Hematopoietic multipotent progenitor cell treated with erythropoietin and hydrocortisone succinate and interleukin-3 and kit ligand, for 17 days (in vitro differentiated cells): ENCODE results near the gene CYB5R3.

Experiments used
- DNase-seq: peaks from one replicate; pipeline ENCODE4 v3.0.0-alpha.2; 2015; ENCODE audit warnings: low spot score

CYB5R3 gene

DNA sequence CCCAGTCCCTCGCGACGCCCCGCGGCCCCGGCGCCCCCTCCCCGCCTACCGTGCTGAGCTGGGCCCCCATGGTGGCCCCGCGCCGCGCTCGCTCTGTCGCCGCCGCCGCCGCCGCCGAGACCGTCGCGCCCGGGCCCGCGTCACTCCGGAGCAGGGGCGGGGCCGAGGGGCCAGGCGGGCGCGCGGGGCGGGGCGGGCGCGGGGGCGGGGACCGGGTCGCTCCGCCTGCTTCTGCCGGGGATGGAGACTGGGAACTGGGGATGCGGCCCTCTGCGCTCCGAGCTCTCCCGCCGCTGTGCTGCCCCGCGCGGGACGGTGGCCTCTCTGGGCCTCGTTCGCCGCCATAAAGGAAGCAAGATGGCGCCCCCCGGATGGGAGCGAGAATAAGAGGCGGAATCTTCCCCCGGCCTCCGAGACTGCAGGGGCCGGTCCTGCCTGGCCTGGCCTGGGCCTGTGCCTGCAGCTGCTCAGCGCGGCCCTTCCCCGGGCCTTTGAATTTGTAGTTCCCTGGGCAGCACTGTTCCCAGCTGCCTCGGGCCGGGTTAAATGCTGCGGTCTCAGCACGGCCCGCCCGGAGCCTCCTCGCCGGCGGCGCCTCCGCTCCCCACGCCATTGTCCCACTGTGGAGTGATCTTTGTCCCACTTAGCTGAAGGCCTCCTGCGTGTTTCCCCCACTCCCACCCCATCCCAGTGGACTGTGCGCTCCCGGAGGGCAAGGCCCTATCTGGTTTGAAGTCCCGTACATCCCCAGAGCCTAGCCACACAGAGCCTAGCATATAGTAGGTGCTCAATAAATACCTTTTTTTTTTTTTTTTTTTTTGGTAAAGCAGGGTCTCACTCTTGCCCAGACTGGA is at the start of gene CYB5R3:
CYB5R3 (minus strand) TSS at position 147 of the 854 bp plus-strand sequence; CDS start at position 70, 77 bp downstream.
- DNase-seq = peak; percentile 83

DNA sequence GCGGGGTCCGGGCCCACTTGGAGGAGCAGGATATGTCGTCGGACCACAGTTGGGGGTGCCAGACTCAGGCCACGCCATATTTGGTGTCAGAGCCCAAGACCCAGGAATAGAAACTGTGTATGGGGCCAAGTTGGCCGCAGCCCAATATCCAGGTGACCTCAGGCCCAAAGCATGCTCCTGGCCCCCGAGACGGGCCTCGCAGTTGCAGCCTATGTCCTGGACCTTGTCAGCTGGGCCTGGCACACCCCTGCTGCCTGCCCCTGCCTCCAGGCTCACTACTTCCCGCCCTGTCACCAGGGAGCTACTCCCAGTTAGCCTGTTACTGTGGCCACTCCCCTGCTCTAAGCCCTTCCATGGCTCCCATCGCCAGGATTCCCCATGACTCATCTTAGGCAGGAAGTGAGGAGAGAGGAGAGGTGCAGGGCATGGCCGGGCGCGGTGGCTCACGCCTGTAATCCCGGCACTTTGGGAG is 48.4 kb upstream of the CYB5R3 start:
- no peak for DNase-seq

DNA sequence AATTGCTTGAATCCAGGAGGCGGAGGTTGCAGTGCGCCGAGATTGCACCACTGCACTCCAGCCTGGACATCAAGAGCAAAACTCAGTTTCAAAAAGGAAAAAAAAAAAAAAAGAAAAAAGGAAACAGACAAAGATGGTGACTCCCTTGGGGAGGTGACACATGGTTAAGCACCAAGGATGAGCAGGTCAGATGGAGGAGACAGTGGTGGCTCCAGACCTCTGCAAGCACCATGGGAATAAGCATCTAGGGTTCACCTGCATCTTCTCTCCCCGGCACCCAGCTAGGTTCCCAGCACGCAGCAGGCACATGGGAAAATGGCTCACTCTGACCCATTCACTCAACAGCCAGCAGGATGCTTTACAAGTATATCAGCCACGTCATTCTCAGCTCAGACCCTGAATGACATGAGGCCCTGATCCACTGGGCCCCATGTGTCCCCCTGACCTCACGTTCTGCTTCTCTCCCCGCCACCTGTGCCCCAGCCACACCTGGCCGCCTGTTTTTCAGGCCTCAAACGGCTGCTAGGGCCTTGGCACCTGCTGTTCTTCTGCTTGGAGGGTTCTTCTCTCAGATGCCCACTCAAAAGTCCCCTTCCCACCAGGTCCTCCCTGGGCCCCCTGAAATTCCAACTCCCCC is 47.3 kb upstream of the CYB5R3 start:
- DNase-seq = no peak

DNA sequence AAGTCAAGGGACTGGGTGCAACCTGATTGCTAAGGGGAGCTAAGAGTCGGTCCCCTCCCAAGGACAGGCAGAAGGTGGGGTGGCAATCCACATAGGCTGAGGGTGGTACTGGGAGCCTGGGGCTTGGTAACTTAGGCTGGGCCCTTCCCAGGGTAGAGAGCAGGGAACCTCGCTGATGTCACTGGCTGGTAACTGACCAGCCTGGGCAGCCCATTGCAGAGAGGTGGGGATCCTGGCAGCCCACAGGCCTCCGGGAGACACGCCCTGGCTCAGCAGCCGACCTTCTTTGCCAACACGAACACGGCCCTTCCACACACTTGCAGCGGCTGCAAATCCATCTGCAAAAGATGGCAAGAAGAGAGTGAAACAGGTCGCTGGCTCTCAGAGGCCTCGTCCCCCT is 46.1 kb upstream of the CYB5R3 start:
- no peak for DNase-seq

DNA sequence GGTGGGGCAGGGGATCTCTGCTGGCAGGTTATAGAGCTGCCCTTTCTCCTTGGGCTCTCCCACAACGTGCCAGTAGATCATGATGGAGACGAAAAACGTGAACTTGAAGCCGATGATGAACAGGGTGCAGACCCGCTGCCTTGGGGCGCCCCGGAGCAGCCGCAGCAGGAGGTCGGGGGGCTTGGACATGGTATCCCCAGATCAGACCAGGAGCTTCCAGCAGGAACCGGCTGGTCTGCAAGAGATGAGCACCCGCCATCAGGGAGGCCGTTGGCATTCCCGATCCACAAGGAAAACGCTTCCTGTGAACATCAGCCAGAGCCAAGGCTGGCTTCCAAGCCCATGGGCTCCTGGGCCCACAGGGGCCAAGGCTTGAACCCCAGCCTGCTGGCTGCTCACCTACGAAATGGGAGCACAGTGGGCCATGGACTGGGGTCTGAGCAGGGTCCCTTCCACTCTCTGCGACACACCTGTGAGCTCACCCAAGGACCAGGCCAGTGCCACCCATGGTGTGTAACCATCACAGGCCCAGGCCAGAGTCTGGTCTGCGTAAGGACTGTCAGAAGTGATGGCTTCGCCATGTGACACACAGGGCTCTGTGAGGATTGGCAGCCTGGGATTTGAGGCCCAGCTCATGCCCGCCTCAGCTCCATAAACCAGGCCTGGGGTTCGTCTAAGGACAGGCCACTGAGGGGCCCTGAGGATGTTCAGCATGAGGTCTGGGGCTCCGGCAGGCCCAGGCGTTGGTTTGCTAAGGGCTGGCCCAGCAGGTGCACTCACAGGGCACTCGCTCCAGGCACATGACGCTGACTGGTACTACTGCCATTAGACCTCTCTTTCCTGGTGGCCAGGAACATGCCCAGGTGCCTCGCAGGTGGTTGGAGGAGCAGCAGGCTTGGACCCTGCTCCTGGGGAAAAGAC is 44.8 kb upstream of the CYB5R3 start:
- DNase-seq = no peak

DNA sequence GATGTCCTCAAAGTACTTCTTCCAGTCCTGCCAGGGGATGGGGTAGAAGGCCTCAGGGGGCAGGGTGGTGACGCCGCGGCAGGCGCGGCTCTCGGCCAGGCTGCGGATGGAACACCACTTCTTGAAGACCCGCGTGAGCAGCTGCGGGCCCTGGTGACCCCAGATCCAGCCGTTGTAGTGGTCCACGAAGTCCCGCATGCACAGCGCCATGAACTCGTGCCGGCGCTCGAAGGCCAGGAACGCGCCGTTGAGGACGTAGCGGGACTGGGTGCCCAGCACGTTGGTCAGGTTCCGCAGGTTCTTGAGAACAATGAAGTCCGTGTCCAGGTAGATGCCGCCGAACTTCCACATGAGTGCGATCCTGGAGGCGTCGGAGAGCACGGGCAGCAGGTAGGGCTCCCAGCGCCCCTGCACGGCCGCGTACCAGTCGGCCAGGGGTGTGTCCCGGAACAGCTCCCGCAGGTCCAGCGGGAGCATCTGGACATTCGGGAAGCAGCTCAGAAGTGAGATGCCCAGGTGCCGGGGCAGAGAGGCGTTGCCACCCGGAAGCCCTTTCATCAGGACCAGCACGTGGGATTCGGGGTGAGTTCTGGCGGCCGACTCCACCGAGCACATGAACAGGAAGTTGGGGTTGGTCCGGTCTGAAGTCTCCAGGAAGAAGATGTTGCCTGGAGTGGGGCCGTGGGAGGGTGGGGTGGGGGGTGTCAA is 44.0 kb upstream of the CYB5R3 start:
- no peak for DNase-seq

DNA sequence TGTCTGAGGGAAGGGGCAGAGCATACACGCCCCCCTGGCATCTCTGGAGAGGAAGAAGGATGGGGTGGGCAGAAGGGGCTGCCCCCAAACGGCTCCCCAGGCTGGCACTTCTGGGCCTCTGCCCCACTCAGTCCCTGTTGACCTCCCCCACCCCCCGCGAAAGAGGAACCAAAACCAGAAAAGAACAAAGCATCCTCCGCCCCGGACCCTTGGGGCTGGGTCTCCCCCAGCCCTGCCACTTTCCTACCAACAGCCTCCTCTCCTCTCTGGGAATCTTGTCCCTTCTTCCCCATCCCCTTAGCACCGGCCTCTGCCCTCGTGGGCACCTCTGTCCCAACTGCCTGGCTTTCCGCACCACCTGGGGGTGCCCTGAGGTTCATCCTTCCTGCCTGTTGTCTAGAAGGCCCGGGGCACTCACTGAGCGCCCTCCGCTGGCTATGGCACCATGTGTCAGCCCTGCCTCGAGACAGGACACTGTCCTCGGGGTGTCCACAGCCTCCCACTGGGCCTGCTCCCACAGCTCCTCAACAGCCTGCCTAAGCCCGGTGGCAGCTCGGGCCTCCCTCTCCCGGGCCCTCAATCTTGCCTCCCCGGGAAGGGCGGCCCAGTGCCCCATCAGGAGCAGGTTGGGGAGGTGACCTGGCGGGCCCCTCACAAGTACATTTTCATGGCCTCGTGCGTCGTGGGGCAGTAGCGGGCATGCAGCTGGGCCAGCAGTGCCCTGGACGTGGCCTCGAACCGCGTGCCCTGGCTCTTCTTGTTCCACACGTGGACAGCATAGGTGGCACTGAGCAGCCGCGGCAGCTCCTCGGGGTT is 43.3 kb upstream of the CYB5R3 start:
- DNase-seq = no peak

DNA sequence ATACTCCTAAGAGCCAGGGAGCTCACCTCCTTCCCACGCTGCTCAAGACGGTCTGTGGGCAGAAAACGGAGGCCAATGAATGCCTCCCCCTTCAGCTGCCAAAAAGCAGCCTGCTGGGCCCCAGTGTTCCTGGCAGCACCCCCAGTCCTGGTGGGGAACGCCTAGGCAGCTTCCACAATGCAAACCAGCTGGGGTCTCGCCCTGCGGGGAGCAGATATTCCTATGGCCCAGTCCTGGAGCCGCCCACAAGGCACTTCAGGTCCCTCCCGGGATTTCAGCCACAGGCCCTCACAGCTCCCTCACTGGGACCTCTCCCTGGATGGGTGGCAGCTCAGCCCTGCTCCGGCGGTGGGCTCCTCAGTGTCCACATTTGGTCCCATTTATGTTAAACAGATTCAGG is 42.2 kb upstream of the CYB5R3 start:
- no peak for DNase-seq

DNA sequence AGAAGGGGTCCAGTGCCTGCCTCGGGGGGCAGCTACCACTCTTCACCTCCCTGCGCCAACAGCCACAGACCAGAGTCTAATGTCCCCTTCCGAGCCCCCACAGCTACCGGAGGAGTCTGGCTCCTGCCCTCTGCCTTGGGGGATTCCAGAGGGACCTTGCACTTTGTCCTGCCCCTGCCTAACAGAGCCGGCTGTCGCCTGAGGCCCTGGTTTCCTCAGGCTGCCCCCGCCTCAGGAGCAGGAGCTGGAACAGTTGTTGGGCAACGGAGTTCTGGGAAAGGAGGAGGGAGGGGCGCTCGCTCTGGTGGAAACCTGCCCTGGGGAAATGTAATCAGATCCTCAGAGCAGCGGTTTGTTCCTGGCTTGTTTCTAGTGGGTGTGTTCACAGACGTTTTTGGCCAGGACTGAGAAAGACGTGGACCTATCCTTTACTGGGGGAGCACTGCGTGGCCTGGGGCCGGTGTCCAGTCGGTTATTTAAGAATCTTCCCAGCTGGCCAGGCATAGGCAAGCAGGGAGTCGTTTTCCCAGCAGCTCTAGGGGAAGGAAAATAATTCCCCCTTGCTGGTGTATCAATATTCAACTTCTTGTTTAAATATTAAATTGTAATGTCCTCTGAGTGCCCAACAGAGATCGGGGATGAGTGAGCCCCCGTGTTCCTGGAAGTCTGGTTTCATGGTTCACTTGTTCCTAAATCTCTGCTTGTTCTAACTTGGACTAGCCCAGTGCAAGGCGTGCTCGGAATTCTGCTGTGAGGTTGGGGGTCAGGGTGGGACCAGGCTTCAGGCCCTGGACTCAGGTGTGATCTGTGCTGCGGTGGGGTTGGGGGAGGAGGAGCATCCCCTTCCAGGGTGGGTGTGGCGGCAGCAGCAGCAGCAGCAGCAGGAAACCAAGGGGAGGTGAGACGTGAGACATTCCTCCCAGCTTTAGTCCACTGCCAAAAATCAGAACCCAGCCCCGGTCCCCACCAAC is 39.3 kb upstream of the CYB5R3 start:
- no peak for DNase-seq

DNA sequence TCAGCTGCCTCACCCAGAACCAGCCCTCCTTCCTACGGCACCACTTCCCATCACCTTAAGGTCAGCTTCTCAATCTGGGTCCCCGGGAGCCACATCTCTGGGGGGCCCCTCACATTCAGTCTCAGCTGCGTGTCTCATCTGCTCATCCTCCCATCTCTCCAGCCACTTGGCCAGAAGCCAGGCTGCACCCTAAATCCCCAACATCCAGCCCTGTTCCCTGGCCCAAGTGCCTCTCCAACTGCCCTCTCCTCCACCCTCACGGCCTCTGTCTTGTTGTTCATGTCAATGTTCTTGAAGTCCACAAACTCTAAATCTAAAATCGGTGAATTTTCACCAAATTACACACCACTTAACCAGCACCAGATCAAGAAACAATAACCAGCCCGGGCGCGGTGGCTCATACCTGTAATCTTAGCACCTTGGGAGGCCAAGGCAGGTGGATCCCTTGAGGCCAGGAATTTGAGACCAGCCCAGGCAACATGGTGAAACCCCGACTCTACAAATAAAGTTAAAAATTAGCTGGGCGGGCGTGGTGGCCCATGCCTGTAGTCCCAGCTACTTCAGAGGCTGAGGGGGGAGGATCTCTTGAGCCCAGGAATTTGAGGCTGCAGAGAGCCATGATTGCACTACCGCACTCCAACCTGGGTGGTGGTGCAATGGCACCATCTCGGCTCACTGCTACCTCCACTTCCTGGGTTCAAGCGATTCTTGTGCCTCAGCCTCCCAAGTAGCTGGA is 37.7 kb upstream of the CYB5R3 start:
- DNase-seq = no peak

DNA sequence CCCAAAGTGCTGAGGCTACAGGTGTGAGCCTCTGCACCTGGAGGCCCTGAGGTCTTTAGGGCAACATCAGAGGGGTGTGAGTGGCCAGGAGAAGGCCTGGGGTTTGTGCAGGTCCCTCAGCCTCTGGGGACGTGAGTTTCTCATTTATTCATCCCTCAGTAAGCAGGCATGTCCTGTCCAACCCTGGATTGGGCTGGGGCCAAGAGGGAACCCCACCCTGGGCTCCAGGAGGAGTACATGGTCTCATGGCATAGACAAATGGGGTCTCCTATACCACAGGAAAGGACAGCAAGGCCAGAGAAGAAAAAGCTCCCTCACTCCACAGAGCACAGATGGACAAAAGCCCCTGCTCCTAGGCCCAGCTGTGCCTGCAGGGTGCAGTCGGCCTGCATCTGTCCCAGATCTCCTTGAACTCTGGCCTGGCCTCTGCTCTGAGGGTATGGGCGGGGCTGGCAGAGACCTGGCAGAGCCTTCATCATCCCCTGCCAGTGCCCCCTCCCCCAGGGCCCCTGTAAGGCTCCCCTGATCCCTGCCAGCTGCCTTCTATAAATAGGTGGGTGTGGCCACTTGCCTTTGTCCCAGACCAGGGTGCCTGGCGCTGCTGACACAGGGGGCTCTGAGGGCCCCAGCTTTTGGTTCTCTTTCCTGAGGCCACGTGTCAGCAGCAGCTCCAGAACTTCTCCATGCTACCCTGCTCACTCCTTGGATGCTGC is 36.9 kb upstream of the CYB5R3 start:
- no peak for DNase-seq

DNA sequence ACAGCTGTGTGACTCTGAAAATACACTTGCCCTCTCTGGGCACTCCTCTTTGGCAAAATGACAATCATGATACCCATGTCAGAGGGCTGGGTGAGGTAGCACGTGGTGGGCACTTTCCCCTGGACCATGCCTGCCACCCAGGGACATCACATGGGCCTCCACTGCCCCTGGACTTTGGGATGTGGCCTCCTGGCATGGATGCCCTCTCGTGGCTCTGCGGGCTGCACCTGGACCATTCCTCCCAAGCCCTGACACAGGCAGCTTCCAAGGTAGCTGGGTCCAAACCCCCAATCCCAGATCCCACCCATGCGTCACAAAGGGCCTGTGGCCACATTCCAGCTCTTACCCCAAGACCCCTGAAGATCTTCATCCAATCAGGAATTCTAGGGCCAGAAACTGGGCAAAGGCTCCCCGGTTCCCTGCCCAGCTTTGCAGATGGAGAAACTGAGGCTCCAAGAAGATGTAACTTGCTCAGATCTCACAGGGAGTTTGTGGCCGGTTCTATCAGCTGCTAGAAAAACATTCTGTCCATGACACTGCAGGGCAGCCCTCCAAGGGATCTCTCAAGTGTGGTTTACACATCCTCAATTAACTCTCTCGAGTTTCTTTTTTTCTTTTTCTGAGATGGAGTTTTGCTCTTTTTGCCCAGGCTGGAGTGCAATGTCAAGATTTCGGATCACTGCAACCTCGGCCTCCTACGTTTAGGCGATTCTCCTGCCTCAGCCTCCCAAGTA is 35.4 kb upstream of the CYB5R3 start:
- no peak for DNase-seq

DNA sequence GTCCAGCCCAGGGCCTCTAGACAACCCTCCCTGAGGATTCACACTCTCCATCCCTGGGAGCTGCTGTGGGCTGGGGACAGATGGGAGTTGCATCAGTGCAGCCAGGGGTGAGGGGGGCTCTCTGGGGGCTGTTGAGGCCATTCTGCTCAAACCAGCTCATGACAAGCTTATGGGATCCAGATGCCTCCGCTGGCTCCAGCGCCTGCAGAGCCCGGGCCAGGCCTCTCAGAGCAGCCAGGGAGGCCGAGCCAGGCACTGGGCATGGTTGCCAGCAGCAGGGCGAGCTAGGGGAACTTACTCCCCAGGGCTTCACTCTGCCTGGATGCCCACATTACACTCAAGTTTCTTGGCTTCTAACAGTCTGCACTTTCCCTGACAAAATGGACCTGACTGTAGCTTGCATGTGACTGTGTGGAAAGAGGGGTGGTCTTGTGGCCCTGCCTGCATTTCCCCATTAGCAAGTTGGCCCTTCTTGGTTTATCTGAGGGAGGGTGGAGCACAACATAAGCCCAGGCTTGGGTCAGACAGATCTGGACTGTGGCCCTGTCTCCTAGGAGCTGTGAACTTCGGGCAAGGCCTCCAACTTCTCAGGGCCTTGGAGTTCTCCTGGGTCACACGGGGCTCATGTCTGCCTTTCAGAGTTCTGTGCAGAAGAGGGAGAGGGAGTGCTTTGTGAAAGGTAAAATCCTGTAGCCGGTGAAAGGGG is 34.5 kb upstream of the CYB5R3 start:
- DNase-seq = no peak

DNA sequence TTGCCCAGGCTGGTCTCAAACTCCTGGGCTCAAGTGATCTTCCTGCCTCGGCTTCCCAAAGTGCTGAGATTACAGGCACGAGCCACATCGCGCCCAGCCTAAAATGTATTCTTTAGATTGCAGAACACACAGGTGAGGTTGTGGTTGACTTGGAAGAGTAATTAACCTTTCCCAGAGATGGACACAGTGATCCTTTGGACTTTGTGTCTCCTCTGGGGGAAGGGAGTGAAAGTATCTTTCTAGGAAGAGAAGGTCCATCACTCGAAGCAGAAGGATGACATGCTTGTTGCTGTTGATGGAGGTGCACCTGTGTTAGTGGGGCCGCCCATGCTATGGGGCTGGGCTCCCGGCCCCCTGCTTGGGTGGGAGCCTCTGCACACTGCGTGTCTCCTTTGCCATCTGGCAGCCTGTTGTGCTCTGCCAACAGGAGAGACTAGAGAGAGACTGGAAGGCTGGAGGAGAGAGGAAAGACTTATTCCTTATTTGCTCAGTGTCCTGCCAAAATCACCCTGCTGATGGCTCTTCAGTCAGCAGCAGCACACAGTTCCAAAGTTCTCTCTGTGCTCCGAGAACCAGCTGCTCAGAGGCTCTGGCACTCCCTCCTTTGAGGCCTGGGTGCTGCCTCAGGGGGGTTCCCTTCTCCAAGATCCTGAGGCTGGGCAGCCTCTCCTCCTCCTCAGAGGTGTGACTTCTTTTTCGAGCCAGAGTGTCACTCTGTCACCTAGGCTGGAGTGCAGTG is 33.1 kb upstream of the CYB5R3 start:
- DNase-seq = no peak

DNA sequence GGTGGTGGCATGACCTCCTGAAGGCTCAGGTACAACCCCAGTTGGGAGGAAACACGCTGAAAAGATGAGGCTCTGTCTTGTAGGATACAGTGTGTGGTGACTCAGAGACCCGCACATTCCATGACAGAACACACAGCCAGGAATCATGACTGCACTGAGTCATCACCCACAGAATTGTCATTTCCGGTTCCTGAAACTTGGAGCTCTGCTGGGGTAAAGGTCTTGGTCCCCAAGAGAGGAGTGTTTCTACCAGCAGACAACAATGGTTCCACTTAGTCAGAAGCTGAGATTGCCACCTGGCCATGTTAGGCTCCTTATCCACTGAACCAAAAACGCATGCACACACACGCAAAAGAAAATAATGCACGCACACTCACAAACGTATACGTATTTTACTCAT is 31.5 kb upstream of the CYB5R3 start:
- no peak for DNase-seq

DNA sequence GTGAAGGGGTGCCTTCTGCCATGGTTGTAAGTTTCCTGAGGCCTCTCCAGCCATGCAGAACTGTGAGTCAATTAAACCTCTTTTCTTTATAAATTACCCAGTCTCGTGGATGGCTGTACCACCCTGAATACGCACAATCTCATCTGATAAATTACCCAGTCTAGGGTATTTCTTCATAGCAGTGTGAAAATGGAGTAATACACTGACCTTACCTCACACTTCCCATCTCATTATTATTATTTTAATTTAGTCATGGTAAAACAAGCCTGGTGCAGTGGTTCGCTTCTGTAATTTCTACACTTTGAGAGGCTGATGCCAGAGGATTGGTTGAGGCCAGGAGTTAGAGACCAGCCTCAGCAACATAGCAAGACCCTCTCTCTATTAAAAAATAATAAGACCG is 30.5 kb upstream of the CYB5R3 start:
- DNase-seq = no peak
